HG02885 (cell line): Measurements from ENCODE around the gene PCDHGA4.
A peak's percentile ranks its signal among the peaks of the same experiment; 100 is the strongest.
"Not testable (repeated sequence)": the region's sequence is repeated elsewhere in the genome, so short reads cannot be mapped to it uniquely, and the experiment has no call there.

Experiments used
- ATAC-seq: cut with Tn5 transposase; IDR thresholded peaks from one replicate; pipeline ENCODE4 v1.9.1; 2021; ENCODE audit warnings: mild to moderate bottlenecking; ENCODE audit not compliant: unreplicated experiment, poor library complexity

Gene PCDHGA4

DNA sequence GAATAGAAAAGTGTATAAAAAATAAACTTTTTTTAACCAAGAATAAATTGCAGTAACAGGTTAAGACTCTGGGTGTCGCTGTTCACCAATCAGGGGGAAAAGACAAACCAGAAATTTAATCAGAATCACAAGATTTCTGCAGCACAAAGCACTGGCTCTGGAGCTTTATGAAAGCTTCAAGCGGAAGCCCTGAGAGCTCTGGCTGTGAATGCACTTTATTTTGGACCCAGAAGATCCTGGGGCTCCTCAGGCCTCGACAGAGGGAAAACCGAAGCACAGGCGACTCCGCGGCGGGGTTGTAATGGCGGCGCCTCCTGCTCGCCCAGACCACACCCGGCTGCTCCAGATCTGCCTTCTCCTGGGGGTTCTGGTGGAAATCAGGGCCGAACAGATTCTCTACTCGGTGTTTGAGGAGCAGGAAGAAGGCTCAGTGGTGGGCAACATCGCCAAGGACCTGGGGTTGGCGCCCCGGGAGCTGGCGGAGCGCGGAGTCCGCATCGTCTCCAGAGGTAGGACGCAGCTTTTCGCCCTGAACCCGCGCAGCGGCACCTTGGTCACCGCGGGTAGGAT lies at the start of gene PCDHGA4:
Gene PCDHGA4 (plus strand): TSS at position 122 of the 570 bp plus-strand sequence. CDS start 87 bp downstream, at position 209.
- no peak for ATAC-seq

DNA sequence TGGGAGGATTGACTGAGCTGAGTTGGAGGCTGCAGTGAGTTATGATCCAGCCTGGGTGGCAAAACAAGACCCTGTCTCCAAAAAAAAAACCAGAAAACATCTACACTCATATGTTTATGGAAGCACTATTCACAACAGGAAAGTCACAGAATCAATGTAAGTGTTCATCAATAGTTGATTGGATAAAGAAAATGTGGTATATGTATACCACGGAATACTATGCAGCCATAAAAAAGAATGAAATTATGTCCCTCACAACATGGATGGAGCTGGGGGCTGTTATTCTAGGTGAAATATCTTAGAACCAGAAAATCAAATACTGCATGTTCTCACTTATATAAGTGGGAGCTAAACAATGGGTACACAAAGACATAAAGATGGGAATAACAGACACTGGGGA lies 48.2 kb upstream of the PCDHGA4 start:
- no peak for ATAC-seq

DNA sequence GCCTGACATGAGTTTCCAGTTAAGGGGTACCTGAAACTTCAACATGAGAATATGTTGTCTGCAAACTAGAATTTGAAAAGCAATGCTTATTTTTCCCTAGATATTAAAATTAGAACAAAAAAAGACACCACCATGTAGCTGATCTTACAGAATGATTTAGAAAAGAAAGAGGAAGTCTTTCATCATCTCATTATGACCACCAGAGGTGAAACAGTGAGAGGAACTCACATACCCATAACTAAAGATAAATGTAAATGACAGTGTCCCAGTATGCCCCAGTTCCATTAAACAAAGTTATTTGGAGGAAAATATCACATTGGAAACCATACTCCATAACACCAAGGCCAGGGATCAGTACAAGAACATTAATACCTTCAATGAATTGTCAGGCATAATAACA lies 41.1 kb upstream of the PCDHGA4 start:
- no peak for ATAC-seq

DNA sequence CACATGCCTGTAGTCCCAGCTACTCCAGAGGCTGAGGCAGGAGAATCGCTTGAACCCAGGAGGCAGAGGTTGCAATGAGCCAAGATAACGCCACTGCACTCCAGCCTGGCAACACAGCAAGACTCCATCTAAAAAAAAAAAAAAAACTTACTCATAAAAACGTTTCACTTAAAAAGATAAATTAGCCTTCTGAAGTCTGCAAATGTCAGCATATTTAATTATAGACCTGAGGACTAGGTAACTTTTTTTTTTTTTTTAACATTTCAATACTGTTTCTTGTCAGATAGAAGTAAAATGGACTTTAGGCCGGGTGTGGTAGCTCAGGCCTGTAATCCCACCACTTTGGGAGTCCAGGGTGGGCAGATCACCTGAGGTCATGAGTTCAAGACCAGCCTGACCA lies 37.9 kb upstream of the PCDHGA4 start:
- ATAC-seq, result not testable (repeated sequence)

DNA sequence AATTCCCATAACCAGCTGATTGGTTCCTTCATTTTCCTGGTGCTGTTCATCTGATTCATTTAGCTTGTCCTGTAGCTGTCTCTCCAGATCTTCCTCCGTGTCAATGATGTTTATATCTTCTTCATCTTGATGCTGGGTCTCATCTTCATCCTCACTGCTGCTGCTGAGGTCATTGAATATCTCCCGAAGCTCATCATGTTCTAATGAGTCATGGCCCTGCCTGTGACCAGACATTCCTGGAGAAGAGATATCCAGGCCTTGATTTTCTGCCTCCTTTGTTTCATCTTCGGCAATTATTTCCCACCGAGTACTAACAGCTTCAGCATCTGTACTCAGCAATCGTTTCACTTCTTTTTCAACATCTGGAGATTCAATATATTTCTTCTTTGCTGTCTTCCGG lies 35.6 kb upstream of the PCDHGA4 start:
- no peak for ATAC-seq

DNA sequence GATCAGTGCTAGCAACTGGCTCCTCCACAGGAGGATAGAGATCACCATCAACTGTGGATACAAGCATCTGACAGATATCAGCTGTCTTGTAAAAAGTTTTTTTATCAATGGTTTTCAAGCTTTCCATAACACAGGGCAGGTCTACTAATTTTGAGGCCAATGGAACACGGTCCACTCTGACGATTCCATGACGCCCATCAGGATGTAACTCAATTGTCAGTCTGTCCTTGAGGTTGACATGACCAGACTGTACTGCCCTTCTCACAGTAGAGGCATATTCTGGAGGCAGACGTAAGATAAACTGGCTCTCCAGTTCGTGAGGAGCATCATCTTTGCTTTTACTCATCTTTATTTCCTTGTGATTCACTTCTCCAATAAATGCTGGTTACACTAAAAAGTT lies 35.1 kb upstream of the PCDHGA4 start:
- ATAC-seq, result no peak

DNA sequence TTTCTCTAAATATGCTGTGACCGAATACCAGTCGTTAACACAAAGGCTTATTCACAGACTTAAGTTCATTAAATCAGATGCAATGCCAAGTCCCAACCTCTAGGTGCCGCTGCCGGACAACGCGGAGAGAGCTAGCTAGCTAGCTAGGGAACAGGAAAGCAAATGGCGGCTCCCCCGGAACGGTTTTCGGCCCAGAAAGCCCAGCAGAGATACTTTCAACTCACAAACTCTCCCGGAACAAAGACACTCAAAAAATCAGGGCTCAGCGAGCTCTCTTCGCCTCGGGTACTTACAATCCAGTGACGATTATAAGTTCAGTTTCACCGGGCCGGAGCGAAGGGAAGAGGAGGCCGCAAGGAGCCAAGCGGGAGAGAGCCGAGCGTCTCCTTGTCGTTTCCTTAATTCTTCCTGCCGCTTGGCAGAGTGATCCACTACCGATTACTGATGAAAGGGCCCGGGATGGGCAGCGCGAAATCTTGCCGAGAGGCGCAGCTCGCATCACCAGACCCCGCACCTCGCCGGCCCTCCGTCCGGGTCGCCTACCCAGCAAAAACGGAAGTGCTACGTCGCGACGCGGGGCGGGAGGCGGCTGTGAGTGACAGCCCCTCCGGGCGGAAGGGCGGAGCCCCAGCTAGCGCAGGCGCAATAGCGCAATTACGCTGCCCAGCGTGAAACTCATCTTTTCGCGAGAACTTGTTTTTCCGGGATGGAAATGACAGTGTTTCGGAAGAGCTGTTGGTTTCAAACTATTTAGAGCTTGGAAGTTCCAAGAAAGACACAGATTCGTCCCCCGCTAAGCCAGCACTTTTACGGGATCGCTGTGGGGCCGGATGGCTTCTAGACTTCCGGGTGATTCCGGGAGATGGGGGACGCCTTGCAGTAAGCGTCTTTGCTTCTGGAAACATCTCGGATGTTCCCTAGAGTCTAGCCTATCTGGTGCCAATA lies 34.3 kb upstream of the PCDHGA4 start, which contains the start of gene TAF7:
Gene TAF7 (minus strand): TSS at position 560 of the 945 bp plus-strand sequence. CDS start 740 bp downstream, outside the sequence.
- ATAC-seq, result peak; percentile 96

DNA sequence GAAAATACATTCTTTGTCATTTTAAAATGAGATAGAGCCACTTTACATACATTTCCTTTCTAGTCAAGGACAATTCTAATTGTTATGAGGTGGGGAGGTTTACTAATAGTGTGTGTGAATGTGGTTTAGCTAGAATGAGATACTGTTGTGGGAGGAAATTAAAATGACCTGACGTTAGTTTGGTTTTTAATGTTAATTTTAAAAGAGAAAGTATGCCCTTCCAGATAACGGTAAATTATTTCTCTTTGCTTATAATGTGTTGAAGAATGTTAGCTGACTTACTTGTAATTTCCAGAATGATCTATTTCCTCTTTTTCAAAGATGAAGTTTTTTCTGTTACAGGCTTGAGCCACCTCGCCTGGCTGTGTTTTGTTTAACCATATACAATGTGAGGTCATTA lies 32.6 kb upstream of the PCDHGA4 start:
- no peak for ATAC-seq

DNA sequence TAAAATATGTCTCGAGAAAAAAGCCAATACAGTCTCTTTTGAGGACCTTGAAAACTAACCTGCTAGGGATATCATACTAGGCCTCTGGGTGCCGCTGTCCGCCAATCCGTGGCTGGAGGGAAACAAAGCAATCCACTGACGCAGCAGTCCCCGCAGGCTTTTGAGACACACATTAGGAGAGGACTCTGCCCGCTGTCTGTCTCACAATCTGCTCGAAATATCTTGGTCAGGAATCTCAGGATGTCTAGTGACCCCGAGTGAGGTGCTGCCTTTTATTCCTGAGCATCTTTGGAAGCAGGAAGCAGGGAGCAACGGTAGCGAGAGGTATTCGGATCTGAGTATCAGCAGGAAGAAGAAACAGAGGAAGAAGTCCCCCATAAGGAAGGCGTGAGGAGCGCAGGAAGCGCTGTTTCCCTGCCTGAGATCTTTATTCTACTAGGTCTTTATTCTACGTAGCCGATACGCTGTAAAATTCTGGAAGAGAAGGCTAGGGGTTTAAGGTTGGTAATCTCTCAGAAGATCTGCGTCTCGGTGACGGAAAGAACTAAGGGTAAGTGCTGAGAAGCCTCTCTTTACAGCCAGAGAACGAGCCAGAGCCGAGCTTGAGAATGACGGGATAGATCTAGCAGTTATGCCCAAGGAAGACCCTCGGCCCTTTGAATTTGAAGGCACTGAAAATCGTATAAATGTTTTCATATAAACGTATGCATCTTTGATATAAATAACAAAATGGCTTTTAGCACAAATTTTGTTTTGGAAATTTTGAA lies 28.6 kb upstream of the PCDHGA4 start:
- ATAC-seq, result peak; percentile 68

DNA sequence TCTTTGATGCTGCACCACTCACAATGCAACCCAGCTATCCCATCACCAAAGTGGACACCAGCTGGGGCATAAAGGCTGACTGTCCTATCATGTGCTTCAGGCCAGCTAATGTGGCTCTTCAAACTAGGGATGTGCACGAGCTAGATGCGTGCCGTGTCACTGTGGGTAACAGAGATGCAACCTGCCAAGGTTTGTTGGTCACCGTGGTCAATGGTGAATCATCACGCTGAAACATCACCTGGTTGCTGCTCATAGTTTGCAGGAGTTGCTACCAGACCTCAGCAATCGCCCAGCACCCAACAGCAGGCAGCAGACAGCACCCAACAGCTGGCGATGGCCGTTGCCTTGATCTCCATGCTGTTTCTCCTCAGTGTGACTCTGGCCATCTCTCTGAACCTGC lies 26.6 kb upstream of the PCDHGA4 start:
- ATAC-seq, result no peak

DNA sequence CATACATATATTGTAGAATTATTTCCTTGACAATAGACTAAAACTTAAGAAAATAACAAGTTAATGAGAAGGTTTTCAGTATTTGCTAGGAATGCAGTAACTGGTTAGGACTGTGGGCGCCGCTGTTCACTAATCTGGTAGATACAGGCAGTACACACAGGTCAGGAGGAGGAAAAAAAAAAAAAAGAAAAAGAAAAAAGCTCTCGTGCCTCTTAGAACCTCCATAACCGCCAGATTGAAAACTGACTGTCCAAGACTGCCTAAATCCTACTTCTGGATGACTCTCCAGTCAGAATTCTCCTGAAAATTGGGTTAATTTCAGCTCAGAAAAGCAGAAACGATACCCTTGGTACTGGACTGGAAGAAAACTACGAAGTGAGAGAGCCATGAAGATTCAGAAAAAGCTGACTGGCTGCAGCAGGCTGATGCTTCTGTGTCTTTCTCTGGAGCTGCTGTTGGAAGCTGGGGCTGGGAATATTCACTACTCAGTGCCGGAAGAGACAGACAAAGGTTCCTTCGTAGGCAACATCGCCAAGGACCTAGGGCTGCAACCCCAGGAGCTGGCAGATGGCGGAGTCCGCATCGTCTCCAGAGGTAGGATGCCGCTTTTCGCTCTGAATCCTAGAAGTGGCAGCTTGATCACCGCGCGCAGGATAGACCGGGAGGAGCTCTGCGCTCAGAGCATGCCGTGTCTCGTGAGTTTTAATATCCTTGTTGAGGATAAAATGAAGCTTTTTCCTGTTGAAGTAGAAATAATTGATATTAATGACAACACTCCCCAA lies 24.3 kb upstream of the PCDHGA4 start, which contains the start of gene PCDHGA1:
Gene PCDHGA1 (plus strand): TSS at position 216 of the 782 bp plus-strand sequence.
- peak; percentile 76 for ATAC-seq

DNA sequence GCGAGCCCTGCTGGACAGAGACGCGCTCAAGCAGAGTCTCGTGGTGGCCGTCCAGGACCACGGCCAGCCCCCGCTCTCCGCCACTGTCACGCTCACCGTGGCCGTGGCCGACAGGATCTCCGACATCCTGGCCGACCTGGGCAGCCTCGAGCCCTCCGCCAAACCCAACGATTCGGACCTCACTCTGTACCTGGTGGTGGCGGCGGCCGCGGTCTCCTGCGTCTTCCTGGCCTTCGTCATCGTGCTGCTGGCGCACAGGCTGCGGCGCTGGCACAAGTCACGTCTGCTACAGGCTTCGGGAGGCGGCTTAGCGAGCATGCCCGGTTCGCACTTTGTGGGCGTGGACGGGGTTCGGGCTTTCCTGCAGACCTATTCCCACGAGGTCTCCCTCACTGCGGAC lies 22.2 kb upstream of the PCDHGA4 start:
- ATAC-seq, result not testable (repeated sequence)

DNA sequence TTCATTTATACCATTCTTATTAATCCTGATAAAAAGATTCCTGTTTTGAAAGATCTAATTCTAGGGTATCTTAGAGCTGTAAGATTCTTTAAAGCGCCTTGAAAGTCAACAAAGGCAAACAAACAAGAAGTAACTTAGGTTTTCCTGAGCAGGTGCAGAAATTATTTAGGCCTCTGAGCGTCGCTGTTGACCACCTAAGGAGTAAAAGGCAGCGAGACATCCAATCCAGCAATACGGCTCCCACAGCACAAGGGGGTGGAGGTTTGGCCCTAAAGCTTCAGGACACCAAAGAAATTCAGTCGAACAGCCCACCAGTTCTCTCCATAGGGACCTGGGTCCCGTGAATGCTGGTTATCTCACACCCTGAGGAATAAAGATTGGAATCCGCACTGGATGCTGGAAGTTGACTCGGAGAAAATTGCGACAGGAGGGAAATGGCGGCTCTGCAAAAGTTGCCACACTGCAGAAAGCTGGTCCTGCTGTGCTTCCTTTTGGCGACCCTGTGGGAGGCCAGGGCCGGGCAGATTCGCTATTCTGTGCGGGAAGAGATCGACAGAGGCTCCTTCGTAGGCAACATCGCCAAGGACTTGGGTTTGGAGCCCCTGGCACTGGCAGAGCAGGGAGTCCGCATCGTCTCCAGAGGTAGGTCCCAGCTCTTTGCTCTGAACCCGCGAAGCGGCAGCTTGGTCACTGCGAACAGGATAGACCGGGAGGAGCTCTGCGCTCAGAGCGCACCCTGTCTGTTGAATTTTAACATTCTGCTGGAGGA lies 16.1 kb upstream of the PCDHGA4 start, which contains the start of gene PCDHGA2:
Gene PCDHGA2 (plus strand): TSS at position 223 of the 769 bp plus-strand sequence.
- no peak for ATAC-seq

DNA sequence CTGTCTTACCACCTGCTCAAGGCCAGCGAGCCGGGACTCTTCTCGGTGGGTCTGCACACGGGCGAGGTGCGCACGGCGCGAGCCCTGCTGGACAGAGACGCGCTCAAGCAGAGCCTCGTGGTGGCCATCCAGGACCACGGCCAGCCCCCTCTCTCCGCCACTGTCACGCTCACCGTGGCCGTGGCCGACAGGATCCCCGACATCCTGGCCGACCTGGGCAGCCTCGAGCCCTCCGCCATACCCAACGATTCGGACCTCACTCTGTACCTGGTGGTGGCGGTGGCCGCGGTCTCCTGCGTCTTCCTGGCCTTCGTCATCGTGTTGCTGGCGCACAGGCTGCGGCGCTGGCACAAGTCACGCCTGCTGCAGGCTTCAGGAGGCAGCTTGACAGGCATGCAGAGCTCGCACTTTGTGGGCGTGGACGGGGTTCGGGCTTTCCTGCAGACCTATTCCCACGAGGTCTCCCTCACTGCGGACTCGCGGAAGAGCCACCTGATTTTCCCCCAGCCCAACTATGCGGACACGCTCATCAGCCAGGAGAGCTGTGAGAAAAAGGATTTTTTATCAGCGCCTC lies 14.0 kb upstream of the PCDHGA4 start:
- ATAC-seq, result not testable (repeated sequence)

DNA sequence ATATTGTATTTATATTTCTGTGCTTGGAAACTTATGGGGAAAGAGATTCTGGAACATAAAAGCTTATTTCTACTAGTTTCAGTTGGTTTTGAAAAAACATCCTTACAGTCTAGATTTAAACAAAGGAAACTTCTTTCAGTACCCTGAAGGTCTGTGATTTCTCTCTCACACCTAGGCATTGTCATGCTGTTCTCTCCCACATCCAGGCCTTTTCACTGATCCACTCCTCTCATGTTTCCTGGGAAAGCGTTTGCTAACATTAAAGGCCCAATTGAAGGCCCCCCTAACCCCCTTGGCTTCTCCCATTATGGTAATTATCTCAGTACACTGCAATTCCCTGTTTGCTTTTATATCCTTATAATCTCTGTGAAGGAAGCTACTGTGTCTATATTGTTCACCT lies 12.0 kb upstream of the PCDHGA4 start:
- ATAC-seq, result no peak

DNA sequence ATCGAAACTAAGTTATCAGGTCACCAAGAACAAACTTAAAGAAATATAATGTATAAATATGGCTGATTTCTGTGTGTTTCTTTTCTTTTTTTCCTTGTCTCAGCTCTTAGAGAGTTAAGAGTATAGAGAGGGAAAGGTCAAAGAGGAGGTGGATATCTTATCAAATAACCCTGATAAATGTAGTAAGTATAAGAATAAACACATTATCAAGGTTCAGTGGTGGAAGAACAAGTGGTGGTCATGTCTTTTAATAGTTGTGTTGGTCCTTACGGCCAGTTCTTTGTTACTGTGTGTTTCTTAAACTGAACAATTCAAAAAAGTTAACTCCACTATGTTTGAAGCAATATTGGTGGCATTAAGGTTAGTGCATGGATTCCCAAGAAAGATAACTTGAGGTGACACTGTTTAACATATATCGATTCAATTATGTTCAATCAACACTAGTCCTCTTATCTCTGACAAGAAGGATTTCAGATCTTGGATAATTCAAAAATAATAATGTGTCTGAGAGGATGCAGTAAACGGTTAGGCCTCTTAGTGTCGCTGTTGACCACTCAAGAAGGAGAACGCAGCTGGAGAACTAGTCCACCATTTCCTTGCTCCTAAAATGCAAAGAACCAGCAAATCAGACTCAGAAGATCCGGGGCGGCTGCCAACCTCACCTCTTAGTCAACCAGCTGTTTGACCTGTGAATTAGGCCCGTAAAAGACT lies 11.4 kb upstream of the PCDHGA4 start, which contains the start of gene PCDHGA3:
Gene PCDHGA3 (plus strand): TSS at position 588 of the 711 bp plus-strand sequence. CDS start 205 bp downstream, outside the sequence.
- no peak for ATAC-seq

DNA sequence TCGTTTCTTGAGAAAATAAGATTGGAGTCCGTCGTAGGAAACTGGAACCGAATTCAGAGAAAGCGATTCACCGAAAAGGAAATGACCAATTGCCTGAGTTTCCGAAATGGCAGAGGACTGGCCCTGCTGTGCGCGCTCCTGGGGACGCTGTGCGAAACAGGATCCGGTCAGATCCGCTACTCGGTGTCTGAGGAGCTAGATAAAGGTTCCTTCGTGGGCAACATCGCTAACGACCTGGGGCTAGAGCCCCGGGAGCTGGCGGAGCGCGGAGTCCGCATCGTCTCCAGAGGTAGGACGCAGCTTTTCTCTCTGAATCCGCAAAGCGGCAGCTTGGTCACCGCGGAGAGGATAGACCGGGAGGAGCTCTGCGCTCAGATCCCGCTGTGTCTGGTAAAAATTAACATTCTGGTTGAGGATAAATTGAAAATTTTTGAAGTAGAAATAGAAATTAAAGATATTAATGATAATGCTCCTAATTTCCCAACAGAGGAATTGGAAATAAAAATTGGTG lies 10.8 kb upstream of the PCDHGA4 start:
- no peak for ATAC-seq

DNA sequence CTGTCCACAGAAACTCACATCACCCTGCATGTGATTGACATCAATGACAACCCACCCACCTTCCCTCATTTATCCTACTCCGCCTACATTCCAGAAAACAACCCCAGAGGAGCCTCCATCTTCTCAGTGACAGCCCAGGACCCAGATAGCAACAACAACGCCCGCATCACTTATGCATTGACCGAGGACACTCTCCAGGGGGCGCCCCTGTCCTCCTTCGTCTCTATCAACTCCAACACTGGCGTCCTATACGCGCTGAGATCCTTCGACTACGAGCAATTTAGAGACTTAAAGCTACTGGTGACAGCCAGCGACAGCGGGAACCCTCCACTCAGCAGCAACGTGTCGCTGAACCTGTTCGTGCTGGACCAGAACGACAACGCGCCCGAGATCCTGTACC lies 9.5 kb upstream of the PCDHGA4 start:
- no peak for ATAC-seq
